Esophagus muscularis mucosa (tissue), 4 donors: Measurements from ENCODE around the gene JARID2.

Source experiments
- EP300 ChIP-seq: sonication (generic); formaldehyde crosslinking; IDR thresholded peaks from one replicate; pipeline ENCODE4 v1.6.1; 2017; ENCODE audit warnings: antibody characterized with exemption
- POLR2A ChIP-seq: fragments of 450-650 bp; IDR thresholded peaks from one replicate; pipeline ENCODE4 v1.6.1; 2017; ENCODE audit warnings: antibody characterized with exemption, moderate library complexity, mild to moderate bottlenecking, low read depth
- POLR2AphosphoS5 ChIP-seq, 2 donors: sonication (generic); formaldehyde crosslinking; IDR thresholded peaks; one replicate each; pipeline ENCODE4 v1.6.1; 2017; ENCODE audit warnings: antibody characterized with exemption in 2 of 2
- TF ChIP-seq, protein P1 (sequence below), 3 experiments: fragments of 200-600 bp in 2 of 3; fragments of 450-650 bp in 1 of 3; sonication (generic) in 2 of 3; IDR thresholded peaks; one replicate each; pipeline ENCODE4 v1.5.1; 2017 to 2019; ENCODE audit warnings: antibody characterized with exemption in 3 of 3, mild to moderate bottlenecking in 2 of 3, moderate library complexity in 1 of 3

DNA sequence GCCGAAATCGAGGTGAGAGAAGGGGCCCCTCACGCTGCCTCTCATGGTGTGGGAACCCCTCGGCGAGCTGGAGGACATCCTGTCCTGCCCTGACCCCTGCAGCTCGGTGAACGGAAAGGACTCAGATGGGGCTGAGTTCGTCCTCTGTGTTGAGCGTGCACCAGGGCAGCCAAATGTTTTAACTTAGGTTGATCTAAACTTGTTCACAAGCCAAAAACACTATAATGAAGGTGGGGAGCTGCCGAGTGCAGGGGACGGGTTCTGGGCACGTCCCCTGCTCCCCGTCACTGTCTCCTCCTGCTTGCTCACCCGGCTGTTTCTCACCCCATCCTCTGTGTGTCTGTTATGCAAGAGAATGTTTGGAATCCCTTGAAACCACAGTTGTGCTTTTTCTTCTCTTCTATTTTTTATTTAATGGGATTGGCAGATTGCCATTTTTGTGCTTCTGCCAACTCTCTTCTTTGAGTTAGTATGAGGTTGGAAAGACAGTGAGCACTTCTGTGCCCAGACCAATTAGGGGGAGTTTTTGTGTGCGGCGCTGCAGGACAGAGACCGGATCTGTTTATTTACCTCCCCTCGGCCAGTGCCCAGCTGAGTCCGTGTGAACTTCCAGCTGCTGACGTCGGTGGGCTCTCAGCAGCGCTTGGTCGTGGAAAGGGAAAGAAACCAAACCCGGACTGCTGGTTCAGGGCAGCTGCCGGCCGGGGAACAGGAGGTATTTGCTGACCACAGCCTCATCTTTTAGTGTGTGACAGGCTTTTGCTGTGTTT, 258.9 kb downstream of the JARID2 start:
- TF ChIP-seq, protein P1, sequence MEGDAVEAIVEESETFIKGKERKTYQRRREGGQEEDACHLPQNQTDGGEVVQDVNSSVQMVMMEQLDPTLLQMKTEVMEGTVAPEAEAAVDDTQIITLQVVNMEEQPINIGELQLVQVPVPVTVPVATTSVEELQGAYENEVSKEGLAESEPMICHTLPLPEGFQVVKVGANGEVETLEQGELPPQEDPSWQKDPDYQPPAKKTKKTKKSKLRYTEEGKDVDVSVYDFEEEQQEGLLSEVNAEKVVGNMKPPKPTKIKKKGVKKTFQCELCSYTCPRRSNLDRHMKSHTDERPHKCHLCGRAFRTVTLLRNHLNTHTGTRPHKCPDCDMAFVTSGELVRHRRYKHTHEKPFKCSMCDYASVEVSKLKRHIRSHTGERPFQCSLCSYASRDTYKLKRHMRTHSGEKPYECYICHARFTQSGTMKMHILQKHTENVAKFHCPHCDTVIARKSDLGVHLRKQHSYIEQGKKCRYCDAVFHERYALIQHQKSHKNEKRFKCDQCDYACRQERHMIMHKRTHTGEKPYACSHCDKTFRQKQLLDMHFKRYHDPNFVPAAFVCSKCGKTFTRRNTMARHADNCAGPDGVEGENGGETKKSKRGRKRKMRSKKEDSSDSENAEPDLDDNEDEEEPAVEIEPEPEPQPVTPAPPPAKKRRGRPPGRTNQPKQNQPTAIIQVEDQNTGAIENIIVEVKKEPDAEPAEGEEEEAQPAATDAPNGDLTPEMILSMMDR (IDR thresholded peaks at IDR 0.05) = no peak
- TF ChIP-seq POLR2A = no peak
- peak; percentile 65 to 66 for TF ChIP-seq POLR2AphosphoS5 (IDR thresholded peaks at IDR 0.05)
- TF ChIP-seq EP300 = no peak
